CD4-positive, alpha-beta T cell (primary cell): ENCODE measurements around the gene PAIP2B. TPM values are rescaled to one million over a fixed set of nuclear protein-coding genes. Genes with fewer than 3 reads are reported as not detected.

Experiments
- ATAC-seq: fragments of 200-7000 bp; cut with Tn5 transposase; one replicate; pipeline ENCODE4 v1.10.0; 2022; ENCODE audit warnings: mild to moderate bottlenecking; ENCODE audit not compliant: poor library complexity
- CTCF ChIA-PET: fragments of 350-600 bp; sonication (Branson Sonifier 250); formaldehyde crosslinking; loops from one replicate; lab custom pipeline; 2021; ENCODE audit warnings: antibody characterized with exemption, inconsistent platforms; lab: Charles Lee
- POLR2A ChIA-PET: fragments of 350-600 bp; sonication (Branson Sonifier 250); formaldehyde crosslinking; loops from one replicate; lab custom pipeline; 2021; ENCODE audit warnings: antibody characterized with exemption, inconsistent platforms; lab: Charles Lee
- DNase-seq, 14 experiments: peaks; one replicate each; pipeline ENCODE4 v3.0.0-alpha.2; 2013 to 2020; ENCODE audit warnings: mixed read lengths in 2 of 14
- H3K27ac ChIP-seq, 2 donors: one replicate each; pipeline versions ENCODE4 v1.5.1 to v1.7.0; 2013; ENCODE audit warnings: low read length in 2 of 2, low read depth in 1 of 2, mild to moderate bottlenecking in 1 of 2
- H3K27me3 ChIP-seq, 2 experiments: 1 replicate in 1 of 2; 2 replicates in 1 of 2; pipeline versions ENCODE4 v1.6.1 to v1.7.0; 2013; ENCODE audit warnings: low read length in 2 of 2, control low read depth in 1 of 2, mild to moderate bottlenecking in 1 of 2, moderate library complexity in 1 of 2; ENCODE audit not compliant: insufficient read depth in 2 of 2, control insufficient read depth in 1 of 2
- H3K36me3 ChIP-seq: one replicate; pipeline ENCODE4 v1.6.1; 2013; ENCODE audit warnings: low read length, control low read depth; ENCODE audit not compliant: insufficient read depth
- H3K4me1 ChIP-seq: one replicate; pipeline ENCODE4 v1.6.1; 2013; ENCODE audit warnings: low read length, control low read depth; ENCODE audit not compliant: insufficient read depth
- H3K4me3 ChIP-seq: one replicate; pipeline ENCODE4 v1.5.1; 2013; ENCODE audit warnings: mild to moderate bottlenecking, low read length, moderate library complexity
- H3K9me3 ChIP-seq, 2 experiments: 1 replicate in 1 of 2; 2 replicates in 1 of 2; pipeline versions ENCODE4 v1.6.1 to v1.7.0; 2013; ENCODE audit warnings: low read length in 2 of 2, mild to moderate bottlenecking in 2 of 2, control low read depth in 1 of 2, moderate library complexity in 1 of 2; ENCODE audit not compliant: control insufficient read depth in 1 of 2, insufficient read depth in 1 of 2
- H3K27ac Mint-ChIP-seq: one replicate; pipeline ENCODE4 v1.8.0; 2020; ENCODE audit warnings: mixed read lengths
- H3K27me3 Mint-ChIP-seq: one replicate; pipeline ENCODE4 v1.8.0; 2021; ENCODE audit warnings: mixed read lengths
- H3K36me3 Mint-ChIP-seq: one replicate; pipeline ENCODE4 v1.8.0; 2021; ENCODE audit warnings: low read depth, mixed read lengths
- H3K4me1 Mint-ChIP-seq: one replicate; pipeline ENCODE4 v1.8.0; 2021; ENCODE audit warnings: low read depth, mixed read lengths
- H3K4me3 Mint-ChIP-seq: one replicate; pipeline ENCODE4 v1.8.0; 2020; ENCODE audit warnings: mild to moderate bottlenecking, mixed read lengths
- H3K9me3 Mint-ChIP-seq: one replicate; pipeline ENCODE4 v1.8.0; 2020; ENCODE audit warnings: mixed read lengths
- intact Hi-C, 2 experiments: fragments of 100-400 bp; cut with DNase I in 1 of 2; cut with micrococcal nuclease in 1 of 2; formaldehyde crosslinking; loops; one replicate each; pipeline versions ENCODE4 v1.15.1 to v1.9.0; 2023 to 2025; cut with DNase I, micrococcal nuclease
- polyA plus RNA-seq, 2 donors: library from polyadenylated mRNA; unstranded; fragments of 120-200 nt; gene quantifications; one replicate each; pipeline ENCODE4 v1.2.1, GENCODE V29; 2013
- total RNA-seq, 174 experiments: library from RNA in 2 of 174; stranded (reverse) in 2 of 174; gene quantifications; one replicate each; pipeline ENCODE4 v1.2.3 and lab custom pipeline; 2021 to 2026
- TF ChIP-seq, protein P1 (sequence below): fragments of 200-600 bp; IDR thresholded peaks from one replicate; pipeline ENCODE4 v1.8.0; 2022; ENCODE audit warnings: antibody characterized with exemption, mild to moderate bottlenecking

PAIP2B gene, protein sequence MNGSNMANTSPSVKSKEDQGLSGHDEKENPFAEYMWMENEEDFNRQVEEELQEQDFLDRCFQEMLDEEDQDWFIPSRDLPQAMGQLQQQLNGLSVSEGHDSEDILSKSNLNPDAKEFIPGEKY
- total RNA-seq: 1 to 10 TPM; 2.3 to 2.5 TPM
- polyA plus RNA-seq (2013, experiment 1 of 2): 4.2 TPM
- 4.8 TPM for polyA plus RNA-seq (2013, experiment 2 of 2)
- 2.4 to 47.8 (median 16.2) reads per million in 172 experiments for total RNA-seq (lab: John Stamatoyannopoulos, UW)

DNA sequence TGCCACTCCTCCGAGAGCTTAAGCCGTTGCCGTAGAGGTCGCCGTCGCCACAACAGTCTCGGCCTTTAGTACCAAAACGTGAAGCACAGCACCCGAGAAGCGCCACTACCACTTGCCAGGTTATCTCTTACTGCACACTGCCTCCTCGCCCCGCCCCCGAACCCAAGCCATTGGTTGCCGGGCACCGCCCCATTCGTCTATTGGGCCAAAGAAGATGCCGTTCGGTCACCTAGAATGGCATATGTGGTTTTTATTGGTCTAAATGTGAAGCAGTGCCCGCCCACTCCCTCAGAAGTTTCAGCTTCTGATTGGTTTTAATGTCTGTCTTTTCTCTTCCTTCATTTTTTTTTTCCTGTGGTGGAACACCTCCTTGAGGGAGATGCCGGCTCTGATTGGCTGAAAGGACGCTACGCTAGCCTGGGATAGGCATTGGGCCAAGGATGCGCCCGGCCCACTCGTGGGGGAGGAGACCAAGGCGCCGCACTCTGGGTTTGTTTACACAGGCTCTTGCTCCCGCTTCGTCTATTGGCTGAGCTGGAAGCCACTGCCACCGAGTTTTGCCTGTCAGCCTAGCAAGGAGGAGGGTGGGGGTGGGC lies at the start of gene PAIP2B:
Gene PAIP2B, minus strand, starts transcription at position 139 of the 596 bp plus-strand sequence. CDS start 24,514 bp downstream, outside the sequence.
- H3K27me3 ChIP-seq: no peaks in the 10 kb centered on the region
- no peaks in the 10 kb centered on the region for H3K9me3 ChIP-seq
- peaks cover 12% of the 10 kb centered on the region for H3K27me3 Mint-ChIP-seq
- ChIA-PET POLR2A (interaction anchor here (0.6 to 2.8 kb wide), 12 partner anchors 9 to 1790 kb away, joined by 3 to 49 read pairs (median 8); partner anchors contain the start of genes C2orf42, MCEE, MPHOSPH10 and NAGK), CTCF (interaction anchor here (1.0 to 2.5 kb wide), 2 partner anchors 45 to 105 kb away, joined by 3 to 14 read pairs; partner anchors contain the start of gene ZNF638)
- ATAC-seq: peak; percentile 89
- TF ChIP-seq, protein P1, sequence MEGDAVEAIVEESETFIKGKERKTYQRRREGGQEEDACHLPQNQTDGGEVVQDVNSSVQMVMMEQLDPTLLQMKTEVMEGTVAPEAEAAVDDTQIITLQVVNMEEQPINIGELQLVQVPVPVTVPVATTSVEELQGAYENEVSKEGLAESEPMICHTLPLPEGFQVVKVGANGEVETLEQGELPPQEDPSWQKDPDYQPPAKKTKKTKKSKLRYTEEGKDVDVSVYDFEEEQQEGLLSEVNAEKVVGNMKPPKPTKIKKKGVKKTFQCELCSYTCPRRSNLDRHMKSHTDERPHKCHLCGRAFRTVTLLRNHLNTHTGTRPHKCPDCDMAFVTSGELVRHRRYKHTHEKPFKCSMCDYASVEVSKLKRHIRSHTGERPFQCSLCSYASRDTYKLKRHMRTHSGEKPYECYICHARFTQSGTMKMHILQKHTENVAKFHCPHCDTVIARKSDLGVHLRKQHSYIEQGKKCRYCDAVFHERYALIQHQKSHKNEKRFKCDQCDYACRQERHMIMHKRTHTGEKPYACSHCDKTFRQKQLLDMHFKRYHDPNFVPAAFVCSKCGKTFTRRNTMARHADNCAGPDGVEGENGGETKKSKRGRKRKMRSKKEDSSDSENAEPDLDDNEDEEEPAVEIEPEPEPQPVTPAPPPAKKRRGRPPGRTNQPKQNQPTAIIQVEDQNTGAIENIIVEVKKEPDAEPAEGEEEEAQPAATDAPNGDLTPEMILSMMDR: no peak
- peaks cover 28% of the 10 kb centered on the region for H3K4me1 Mint-ChIP-seq
- H3K27ac ChIP-seq: peak within 1 kb of the TSS; percentile 42 to 64
- peaks cover 6% of the 10 kb centered on the region for H3K36me3 Mint-ChIP-seq
- peak within 1 kb of the TSS; percentile 84 for H3K27ac Mint-ChIP-seq
- intact Hi-C loops: loop anchor here (1.0 to 10.0 kb wide), 5 partner anchors 49 to 232 kb away; partner anchors contain the start of genes MCEE (in 1 of the 2), MPHOSPH10 (in 1 of the 2), NAGK (in 1 of the 2) and TEX261 (in 1 of the 2)
- peaks cover 15% of the 10 kb centered on the region for H3K4me1 ChIP-seq
- peak within 1 kb of the TSS; percentile 70 for H3K4me3 ChIP-seq
- peak within 1 kb of the TSS; percentile 90 for H3K4me3 Mint-ChIP-seq
- peak; percentile 96 to 99 (median 98) for DNase-seq
- no peaks in the 10 kb centered on the region for H3K9me3 Mint-ChIP-seq
- no peaks in the 10 kb centered on the region for H3K36me3 ChIP-seq

DNA sequence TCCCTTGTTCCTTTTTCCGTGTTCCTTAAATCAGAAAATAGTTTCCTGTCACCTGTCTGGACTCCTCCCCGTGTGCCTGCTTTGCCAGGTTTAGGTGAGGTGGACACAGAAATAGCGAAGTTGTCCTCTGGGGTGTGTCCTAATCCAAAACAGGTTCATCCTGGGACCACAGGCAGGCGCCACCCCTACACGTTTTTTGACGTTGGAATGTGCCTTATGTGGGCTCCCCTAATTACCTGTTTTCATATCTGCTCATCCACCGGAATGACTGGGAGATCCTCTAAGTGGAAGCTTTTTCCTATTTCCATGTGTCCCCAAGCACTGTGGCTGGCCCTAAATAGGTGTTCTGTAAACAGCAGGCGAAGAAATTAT lies 49.0 kb upstream of the PAIP2B start:
- no peaks in the 10 kb centered on the region for H3K36me3 ChIP-seq
- ChIA-PET CTCF (interaction anchor here (0.5 kb wide), 1 partner anchor 129 kb away, joined by 3 read pairs; no protein-coding TSS in a partner anchor), POLR2A (interaction anchor here (0.8 to 2.9 kb wide), 3 partner anchors 49 to 208 kb away, joined by 3 to 11 read pairs (median 5); partner anchors contain the start of genes NAGK, PAIP2B and ZNF638)
- Mint-ChIP-seq H3K27me3 (peaks cover 94% of the 10 kb centered on the region), H3K4me3 (peak overlapping the region; percentile 30), H3K36me3 (no peaks in the 10 kb centered on the region), H3K4me1 (peaks cover 11% of the 10 kb centered on the region), H3K27ac (no peak overlapping the region), H3K9me3 (no peaks in the 10 kb centered on the region)
- DNase-seq (no peak), ATAC-seq (no peak)
- H3K4me1 ChIP-seq: peaks cover 21% of the 10 kb centered on the region
- H3K27ac ChIP-seq: no peak overlapping the region
- H3K4me3 ChIP-seq: peak overlapping the region; percentile 10
- peaks cover 0 to 9% of the 10 kb centered on the region in 2 experiments for H3K9me3 ChIP-seq
- intact Hi-C loops: loop anchor here (1.0 to 5.0 kb wide), 3 partner anchors 47 to 119 kb away; partner anchors contain the start of gene PAIP2B (in 1 of the 2)
- TF ChIP-seq, protein P1: no peak
- H3K27me3 ChIP-seq: peaks cover 31 to 52% of the 10 kb centered on the region in 2 experiments

DNA sequence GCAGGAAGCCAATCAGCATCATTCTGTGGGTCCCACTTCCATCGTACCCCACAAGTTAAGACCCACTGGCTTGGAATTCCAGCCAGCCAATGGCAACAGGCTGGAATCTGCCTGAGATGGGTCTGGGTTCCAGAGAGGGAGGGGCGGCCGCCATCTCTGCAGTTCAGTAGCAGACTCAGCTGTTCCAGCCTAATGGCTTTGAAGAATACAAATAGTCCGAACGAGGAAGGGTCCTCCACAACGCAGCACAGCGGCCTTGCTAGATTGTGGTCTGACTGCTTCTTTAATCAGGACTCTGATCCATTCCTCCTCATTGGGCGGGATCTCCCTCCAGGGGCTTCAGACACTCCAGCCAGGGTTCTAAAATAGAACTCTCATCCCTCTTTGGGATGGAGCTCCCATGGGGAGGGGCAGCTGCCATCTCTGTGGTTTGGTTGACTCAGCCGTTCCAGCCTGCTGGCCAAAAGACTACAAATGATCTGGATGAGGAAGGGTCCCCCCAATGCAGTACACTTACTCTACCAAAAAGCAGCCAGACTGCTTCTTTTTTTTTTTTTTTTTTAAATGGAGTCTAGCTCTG lies 42.7 kb upstream of the PAIP2B start:
- Mint-ChIP-seq H3K27ac (no peak overlapping the region), H3K4me3 (no peak overlapping the region), H3K9me3 (no peaks in the 10 kb centered on the region), H3K27me3 (peaks cover 63% of the 10 kb centered on the region), H3K4me1 (no peaks in the 10 kb centered on the region), H3K36me3 (no peaks in the 10 kb centered on the region)
- ChIA-PET POLR2A (no interaction called here), CTCF (no interaction called here)
- H3K4me3 ChIP-seq: no peak overlapping the region
- DNase-seq (no peak), ATAC-seq (no peak)
- TF ChIP-seq, protein P1: no peak
- no peaks in the 10 kb centered on the region for H3K4me1 ChIP-seq
- H3K27ac ChIP-seq: no peak overlapping the region
- no peaks in the 10 kb centered on the region for H3K9me3 ChIP-seq
- intact Hi-C loops: no loop called here
- H3K27me3 ChIP-seq: peaks cover 3 to 7% of the 10 kb centered on the region in 2 experiments
- no peaks in the 10 kb centered on the region for H3K36me3 ChIP-seq
